Fibroblast of skin of right quadriceps (primary cell): ENCODE measurements around the gene CYLD.

Experiments
- DNase-seq: peaks from one replicate; pipeline ENCODE4 v3.0.0-alpha.2; 2013

Gene CYLD

DNA sequence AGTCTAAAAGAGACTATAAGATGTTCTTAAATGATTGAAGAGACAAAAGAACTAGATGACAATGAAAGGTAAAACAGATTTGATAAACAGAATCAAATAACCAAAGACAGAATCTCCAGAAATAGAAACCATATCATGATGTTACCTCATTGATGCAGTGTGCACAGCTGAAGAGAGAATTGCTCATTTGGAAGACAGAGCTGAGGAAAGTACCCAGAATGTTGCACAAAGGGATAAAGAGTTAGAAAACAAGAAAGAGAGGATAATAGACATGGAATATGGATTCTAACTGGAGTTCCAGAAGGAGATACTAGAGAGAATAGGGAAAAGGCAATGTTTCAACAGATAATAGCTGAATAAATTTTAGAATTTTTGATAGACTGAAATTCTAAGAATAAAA lies 47.9 kb downstream of the CYLD start:
- DNase-seq: no peak

DNA sequence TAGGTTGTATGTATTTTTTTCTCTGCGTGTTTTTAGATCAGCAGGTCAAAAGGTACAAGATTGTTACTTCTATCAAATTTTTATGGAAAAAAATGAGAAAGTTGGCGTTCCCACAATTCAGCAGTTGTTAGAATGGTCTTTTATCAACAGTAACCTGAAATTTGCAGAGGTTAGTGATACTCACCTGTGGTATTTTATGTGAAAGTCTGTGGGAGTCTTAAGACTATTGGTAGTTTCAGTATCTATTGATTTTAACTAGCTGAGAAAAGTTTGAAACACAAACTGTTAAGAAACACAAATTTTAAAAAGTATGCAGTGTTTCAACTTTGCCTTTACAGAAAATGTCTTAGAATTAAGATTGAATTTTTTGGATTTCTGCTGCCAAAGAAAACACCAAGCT lies 49.6 kb downstream of the CYLD start:
- no peak for DNase-seq

DNA sequence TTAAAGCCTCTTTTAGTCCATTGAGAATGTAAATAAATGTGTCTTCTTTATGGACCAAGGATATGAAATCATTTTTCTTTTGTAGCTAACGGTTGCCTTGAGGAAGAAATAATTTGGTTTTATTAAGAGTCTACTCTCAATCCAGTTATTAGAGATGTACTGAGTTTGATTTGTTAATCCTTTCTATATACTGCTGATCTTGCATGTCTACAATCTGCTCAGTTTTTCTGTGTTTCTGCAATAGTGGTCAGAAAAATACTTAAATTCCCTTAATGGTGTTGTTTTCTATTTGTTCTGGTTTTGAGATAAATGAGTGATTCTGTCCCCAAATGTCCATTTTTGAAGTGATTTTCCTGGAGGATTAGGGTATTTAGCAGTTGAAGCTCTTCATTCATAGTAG lies 54.9 kb downstream of the CYLD start:
- no peak for DNase-seq

DNA sequence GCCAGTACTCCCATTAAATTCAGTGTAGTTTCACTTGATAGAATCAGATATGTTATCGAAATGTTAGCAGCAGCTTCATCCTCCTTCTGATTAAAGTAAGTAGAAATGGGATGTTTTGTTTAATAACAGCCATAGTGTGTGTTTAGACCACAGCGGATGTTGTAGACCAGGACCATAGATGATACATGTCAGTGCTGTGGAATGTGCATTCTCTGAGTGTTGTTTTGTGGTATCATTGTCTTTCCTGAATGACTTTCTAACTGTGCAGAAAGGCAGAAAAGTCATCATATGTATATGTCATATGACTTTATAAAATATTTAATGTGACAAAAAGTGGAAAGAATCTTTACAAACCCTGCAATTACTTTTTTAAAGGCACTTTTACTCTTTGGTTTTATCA lies 55.6 kb downstream of the CYLD start:
- DNase-seq: peak; percentile 12

DNA sequence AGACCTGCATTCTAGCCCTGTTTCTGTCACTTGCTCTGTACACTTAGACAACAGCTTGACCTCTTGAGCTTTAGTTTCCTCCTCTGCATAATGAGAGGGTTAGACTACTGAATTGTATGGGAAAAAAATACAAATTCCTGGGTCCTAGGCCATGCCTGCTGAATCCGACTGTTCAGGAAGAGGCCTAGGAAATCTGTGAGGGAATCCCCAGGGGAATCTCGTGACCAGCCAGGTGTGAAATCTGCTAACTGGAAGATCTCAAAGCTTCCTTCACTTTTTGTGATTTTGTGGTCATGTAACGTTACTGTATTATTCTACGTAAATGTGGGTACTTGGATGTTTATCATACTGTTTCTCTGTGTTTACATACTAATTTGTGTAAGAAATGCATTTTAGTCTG lies 58.2 kb downstream of the CYLD start:
- DNase-seq: no peak

DNA sequence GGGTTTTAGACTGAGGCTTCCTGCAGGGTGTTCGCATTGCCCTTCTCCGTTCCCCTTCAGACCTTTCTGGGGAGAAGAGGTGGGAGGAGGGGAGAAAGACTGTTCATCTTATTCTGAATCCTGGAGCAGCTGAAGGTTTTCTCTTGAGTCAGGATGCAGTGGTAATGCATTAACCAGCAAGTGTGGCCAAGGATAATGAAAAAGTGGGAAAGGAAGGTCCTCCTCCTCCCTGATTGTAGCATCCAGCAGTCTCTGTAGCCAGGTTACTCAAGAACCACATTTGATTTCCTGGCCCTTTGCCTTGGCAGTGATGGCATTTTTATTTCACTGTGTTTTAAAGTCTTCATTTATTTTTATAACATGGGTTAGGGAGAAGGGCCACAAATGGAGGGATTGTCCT lies 59.1 kb downstream of the CYLD start:
- DNase-seq: no peak

DNA sequence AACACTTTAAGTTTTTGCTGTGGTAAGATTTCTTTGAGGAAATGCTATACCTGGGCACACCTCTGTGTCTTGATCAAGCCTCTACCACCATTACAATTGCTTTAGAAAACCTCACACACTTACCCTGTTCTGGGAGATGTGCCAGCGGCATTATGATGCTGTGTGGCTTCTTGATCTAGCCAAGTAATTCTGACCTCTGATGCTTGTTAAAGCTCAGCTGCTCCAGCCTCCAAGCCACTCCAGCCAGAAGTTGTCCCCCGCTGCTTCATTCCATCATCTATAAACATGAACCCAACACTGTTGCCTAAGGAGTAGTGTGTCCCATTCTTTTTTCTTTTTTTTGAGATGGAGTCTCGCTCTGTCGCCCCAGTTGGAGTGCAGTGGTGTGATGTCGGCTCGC lies 60.1 kb downstream of the CYLD start:
- no peak for DNase-seq

DNA sequence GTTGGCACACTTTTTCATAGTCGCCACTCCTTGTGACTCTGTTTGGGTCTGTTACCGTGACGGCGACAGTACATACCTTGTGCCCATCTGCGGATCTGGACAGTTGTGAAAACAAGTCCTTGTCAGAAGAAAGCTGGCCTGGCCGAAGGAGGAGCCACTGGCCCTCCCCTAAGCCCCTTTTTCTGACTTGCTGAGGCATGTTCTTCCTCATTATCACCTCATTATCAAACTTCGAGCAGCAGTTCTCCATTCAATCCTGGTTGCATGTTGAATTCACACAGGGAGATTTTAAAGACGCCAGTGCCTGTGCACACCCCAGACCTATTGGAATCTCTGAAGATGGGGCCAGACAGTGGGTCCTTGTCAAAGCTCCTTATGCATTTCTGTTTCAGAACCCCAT lies 61.1 kb downstream of the CYLD start:
- no peak for DNase-seq

DNA sequence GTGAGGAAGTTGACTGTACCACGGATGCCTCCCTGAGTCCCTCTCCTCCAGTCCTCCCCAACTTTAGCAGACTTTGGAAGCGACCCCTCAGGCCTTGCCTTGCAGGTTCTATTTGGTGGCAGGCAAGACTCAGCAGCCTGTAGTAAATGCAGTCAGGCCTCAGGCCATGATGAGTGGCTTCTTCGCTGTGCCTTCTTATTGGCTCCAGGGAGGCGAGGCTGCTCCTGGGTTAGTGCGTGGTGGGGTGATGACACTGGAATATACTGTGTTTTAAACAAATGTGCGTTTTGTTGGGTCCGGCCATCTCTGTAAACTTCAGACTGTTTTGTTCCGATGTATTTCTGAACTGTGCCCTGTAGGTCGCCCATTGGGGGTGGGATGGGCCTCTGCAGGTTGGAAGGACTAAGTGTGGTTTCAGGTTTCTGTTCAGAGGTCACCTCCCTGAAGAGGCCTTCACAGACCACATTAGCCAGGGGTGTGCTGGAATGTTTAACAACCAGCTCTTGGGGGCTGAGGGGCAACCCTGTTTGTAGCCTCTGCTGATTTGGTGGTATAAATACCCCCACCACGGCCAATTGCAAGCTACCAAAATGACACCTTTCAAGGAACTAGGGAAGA lies 62.5 kb downstream of the CYLD start:
- DNase-seq: no peak

DNA sequence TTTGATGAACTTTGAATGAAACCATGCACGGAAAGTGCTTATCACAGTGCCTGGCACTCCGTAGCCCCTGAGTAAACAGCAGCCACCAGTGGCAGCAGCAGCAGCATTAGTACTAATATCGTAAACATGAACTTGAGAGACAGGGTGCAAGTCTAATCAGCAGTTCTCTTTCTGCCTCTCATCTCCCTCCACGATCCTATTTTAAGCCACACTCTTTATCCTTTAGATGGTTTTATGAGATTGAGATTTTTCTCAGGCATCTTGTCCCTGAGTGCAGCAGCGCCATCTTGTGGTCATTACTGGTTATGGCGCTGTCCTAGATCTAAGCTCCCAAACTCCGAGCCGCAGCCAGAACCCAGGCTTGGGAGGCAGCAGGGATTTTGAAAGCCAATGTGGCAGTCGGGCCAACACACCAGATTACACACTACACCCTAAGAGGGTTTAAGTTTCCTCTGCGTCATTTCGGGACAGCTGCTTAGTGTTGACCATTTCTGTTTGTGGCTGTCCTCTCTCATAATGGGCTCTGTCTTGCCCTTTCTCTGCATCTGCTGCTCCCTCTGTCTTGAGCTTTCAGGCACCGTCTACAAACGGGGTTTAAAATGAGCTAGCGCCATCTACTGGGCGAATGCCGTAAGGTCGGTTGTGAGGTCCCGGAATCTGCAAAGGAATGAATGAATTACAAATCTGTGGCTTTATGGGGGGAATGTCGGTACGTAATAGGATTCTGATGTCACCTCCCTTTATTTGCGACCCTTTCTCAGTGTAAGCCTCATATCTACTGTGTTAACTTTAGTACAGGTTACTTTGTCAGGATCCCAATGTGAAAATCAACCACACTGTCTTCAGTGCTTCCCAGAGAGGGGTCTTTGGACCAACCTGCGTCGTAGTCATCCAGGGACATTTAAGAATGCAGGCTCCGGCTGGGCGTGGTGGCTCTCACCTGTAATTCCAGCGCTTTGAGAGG lies 64.5 kb downstream of the CYLD start:
- DNase-seq: peak; percentile 85

DNA sequence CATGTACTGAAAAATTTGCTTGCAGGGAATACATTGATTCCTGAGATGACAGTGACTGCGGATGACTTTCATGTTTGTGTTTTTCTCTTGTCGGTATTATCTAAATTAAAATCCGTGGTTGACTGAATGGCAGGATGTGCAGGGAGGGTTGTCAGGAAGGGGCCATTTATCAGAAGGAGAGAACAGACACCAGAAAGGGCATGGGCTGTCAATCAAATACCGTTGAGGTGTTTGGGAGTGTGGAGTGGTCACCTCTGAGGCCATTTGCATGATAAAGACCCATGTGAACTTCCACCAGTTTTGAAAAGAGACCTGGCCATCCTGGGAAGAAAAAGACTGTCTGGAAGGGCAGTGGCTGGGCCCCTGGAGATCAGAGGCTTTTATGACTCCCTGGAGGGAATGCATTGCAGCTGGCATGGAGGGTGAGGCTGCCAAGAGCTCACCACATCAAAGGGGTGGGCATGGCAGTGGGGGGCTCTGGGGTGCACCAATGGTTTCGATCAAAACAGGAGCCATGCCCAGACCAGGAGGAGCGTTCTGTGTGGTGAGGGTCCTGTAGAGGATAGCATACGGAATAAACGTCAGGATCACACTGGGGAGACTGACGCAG lies 67.1 kb downstream of the CYLD start:
- no peak for DNase-seq

DNA sequence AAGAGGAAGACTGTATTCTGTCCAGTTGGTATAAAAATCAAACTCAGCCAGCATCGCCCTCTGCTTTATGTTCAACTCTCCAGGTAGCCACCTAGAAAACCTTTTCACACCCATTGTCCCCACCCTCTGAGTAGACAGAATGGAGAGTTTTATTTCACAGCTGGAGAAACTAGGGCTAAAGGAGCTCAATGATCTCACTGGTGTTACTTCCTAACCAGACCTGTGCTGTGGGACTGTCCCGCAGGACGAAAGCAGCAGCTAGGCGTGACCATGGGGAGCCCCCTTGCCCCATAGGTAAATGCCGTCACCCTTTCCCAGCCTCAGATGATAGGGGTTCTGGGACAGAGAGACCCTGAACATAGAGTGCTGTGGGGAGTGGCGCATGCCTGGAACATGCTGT lies 67.7 kb downstream of the CYLD start:
- DNase-seq: no peak

DNA sequence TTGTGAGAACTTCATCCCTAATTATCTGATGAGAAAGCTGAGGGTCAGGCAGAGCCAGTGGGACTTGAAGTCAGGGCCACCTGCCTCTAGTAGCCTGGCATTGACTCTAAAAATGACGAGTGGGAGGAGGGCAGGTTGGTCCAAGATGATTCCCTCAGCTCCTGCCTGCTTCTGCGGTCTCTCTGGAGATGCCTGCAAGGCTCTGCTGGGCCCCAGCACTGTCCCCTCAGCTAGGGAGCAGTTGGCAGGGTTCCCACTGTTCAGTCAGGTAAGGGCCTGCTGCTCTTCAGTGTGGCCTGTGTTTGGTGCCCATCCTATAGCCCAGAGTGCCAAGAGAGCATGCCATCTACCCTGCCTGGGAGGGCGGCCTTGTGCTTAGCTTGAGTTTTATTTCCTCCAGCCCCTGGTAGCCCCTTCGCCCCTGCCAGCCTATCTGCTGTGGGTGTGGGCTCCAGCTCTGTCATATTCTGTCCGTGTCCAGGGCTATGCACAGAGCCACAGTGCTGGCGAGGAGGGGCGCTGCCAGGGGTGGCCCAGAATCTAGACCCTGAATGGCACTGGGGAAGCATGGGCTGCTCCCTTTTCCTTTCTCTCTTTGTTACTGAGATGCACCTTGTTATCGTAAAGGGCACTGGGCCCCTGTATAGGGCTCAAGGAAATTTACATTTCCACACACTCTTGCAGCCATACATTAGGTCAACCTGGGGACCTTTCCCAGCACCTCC lies 68.5 kb downstream of the CYLD start:
- no peak for DNase-seq

DNA sequence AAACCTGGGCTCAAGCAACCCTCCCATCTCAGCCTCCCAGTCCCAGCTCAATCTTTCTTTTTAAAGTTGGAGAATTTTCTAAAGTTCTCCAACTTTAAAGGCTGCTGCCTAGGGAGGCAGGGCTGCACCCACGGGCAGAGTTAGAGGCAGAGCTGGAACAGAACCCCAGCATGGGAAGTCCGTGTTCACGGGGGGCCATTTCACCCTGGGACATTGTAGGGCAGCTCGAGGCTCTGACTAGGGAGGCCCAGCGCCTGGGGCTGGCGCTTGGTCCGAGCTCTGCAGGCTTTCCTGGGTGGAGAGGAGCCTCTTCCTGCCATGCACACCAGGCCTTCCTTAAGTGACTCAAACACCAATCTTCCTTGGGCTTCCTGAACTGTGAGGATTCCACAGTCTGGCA lies 70.2 kb downstream of the CYLD start:
- no peak for DNase-seq

DNA sequence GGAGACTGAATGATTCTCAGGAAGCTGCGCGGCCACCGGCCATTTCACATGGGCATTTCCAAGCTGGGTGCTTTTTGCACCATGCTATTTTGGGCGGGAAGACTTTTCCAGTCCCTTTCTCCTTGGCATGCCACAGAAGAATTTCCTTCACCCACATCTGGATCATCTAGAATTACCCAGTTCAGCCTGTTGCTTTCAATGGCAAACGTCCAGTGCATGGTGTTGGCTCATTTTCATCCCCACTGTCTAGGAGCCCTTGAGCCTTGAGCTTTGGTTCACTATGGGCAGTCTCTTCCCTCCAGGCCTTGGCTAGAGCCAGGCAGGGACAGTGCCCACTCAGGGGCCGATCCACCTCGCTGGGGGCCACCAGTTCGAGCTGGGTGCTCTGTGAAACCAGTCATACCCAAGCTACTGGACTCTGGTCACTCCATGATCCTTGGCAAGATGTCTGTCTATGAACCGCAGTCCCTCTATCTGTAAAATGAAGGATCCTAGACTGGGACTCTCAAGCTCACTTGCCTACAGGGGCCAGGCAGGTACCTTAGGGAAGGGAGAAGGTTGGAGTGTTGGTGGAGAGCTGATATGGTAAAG lies 71.1 kb downstream of the CYLD start:
- DNase-seq: no peak

DNA sequence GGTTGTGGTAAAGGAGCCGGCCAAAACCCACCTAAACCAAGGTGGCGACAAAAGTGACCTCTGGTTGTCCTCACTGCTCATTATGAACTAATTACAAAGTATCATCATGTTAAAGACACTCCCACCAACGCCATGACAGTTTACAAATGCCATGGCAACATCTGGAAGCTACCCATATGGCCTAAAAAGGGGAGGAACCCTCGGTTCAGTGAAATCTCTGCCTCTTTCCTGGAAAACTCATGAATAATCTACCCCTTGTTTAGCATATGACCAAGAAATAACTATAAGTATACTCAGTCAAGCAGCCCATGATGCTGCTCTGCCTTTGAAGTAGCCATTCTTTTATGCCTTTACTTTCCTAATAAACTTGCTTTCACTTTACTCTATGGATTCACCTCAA lies 72.2 kb downstream of the CYLD start:
- no peak for DNase-seq

DNA sequence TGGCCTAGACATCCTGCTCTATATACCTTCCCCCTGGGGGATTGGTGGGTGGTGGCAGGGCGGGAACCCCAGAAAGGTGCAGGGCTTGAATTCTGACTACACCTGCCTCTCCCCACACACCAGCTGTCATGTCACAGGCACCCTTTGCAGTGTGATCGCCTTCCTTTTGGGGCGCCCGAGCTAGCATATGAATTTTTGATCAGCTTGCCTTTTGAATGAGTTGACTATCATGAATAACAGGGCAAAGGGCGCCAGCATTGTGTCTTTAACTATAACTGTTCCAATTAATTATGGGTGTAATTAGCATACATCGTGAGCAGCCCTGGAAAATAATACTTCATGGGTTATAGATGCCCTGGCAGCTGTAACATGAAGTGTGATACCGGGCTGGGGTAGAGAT lies 72.7 kb downstream of the CYLD start:
- DNase-seq: no peak

DNA sequence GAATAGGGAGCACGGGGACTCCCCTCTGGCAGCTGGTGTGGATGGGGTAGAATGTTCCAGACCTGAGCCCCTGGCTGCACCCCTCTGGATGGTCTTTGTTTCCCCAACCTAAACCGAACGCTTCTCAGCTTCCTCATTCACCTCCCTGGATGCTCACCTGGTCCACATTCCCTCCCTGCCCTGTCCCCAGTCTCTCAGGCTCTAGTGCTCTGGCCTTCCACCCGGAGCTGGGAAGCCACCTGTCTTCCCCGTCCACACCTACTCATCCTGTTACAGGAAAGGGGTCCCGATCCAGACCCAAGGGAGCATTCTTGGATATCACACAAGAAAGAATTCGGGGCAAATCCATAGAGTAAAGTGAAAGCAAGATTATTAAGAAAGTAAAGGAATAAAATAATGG lies 73.5 kb downstream of the CYLD start:
- DNase-seq: no peak

DNA sequence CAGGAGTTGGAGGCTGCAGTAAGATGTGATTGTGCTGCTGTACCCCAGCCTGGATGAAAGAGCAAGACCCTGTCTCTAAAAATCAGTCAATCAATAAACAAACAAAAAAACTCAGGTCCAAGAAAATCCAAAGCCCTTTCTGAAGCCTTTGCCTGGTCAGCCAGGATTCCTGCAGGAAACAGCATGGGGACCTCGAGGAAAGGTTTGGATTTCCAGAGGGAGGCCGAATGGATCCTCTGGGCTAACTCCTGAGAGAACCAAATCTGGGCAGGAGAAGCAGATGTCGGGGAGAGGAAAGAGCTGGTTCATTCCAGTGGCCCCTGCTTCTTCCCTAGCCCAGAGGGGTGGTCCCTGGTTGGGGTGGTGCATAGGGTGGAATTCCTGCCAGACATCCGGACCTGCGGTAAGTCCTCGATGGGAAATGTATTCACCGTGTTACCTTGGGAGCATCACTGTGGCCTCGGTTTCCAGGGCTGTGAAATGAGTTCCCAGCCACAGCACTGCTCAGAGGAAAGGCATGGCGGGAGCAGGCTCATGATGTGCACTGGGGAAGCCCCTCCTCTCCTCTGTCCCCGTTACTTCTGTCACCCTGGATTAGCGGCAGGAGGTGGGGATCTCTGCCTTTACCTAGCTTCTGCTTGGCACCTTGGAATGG lies 75.1 kb downstream of the CYLD start:
- DNase-seq: no peak

DNA sequence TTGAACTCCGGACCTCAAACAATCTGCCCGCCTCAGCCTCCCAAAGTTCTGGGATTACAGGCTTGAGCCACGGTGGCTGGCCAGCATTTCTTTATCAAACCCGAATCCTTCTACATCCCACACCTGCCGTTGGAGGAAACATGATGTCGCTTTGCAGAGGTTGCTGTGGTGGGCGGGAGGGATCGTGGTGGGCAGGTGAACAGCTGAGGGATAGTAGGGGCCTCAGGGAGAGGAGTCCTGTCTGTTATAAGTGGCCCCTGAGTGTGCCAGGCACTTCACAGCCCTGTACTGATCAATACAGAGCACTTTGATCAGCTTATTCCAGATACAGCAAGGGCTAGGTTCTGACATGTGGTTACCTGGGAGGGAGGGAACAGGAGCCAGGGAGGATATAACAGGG lies 76.5 kb downstream of the CYLD start:
- DNase-seq: no peak

DNA sequence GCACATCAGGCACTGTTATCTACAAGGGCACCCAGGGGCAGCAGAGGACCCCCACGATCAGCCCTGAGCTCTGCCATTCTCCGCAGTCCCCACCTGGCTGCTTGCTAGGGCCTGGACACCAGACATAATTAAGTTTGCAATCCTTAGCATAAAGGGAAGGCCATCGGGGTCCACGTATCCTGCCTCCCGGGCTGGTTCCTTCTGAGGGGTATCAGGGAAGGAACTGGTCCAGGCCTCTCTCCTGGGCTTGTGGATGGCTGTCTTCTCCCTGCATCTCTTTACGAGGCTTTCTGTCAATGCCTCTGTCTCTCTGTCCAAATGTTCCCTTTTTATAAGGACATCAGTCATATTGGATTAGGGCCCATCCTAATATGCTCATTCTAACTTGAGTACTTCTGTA lies 77.8 kb downstream of the CYLD start:
- DNase-seq: no peak

DNA sequence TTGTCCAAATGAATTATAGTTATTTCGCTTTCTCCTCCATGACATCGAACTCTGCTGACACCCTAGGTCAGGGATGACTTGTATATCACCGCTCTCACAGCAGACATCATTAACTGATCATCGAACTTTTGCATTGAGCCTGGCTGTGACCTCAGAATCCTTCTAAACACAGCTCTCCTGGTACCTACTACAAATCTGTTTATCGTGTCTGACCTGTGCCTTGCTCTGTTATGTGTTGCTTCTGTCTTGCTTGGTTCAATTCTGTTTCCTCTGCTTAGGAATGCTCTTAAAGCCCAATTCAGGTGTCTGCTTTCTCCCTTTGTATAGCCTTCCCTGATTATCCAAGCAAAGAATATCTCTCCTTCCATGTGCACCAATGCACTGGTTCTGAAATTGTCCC lies 78.3 kb downstream of the CYLD start:
- DNase-seq: no peak

DNA sequence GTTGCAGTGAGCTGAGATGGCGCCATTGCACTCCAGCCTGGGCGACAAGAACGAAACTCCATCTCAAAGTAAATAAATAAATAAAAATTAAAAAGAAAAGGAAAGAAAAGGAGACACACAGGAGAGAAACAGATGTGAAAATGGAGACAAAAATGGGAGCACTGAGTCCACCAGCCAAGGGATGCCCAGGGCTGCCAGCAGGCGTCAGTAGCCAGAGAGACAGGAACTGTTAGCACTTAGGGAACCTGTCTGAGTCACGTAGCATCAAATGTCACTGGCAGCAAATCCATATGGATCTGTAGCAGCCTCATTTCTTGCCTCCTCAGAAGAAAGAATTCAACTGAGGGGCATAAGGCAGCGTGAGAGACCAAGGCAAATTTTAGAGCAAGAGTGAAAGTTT lies 79.7 kb downstream of the CYLD start:
- DNase-seq: peak; percentile 8
